Measurements from ENCODE around the gene ATXN2L. TPM values are rescaled to one million over a fixed set of nuclear protein-coding genes. Genes with fewer than 3 reads are reported as not detected.

ATXN2L gene
- total and polyA plus RNA-seq, 2 donors (not counting 1 experiment from before 2014, with no cell fraction given): 16.4 to 52.8 TPM

DNA sequence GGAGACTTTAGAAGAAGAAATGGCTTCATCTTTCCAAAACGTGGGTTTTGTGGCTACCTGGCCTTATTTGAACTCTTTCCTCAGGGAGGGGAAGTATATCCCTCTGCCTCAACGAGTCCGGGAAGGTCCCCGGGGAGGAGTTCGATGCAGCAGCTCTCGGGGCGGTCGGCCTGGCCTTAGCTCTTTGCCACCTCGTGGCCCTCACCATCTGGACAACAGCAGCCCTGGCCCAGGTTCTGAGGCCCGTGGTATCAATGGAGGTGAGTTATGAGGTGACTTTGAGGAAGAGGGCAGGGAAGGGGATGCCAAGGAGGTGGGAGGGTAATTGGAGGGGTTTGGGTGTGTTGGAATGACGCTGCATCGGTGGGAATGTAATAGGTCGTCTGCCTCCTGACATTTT is 7.7 kb downstream of the ATXN2L start:
- Histone ChIP-seq H2AFZ (ENCODE audit: low read length) (no peak overlapping the region), H3K4me1 (ENCODE audit: control insufficient read depth, extremely low read depth, insufficient read depth, low read length) (peaks cover 2% of the 10 kb centered on the region), H4K20me1 (ENCODE audit: control insufficient read depth, extremely low read depth, insufficient read depth, low read length) (no peaks in the 10 kb centered on the region), H3K27ac (ENCODE audit: insufficient read depth, low read length) (no peak overlapping the region), H3K79me2 (ENCODE audit: control insufficient read depth, insufficient read depth, low read length) (peaks cover 35% of the 10 kb centered on the region), H3K4me3 (replicated peaks in 1 of 4; ENCODE audit: control extremely low read depth in 1 of 4, insufficient read depth in 1 of 4, low read depth in 3 of 4, low read length in 4 of 4) (no peak overlapping the region), H3K27me3 (ENCODE audit: control insufficient read depth, insufficient read depth, low read length) (no peaks in the 10 kb centered on the region), H3K9me3 (ENCODE audit: control insufficient read depth, insufficient read depth, low read depth, low read length) (no peaks in the 10 kb centered on the region), H3K9ac (ENCODE audit: insufficient read depth, low read length) (no peak overlapping the region), H3K36me3 (ENCODE audit: control insufficient read depth, insufficient read depth, low read length) (peaks cover 64% of the 10 kb centered on the region), H3K4me2 (ENCODE audit: extremely low read depth, insufficient read depth, low read length) (no peak overlapping the region)
- TF ChIP-seq, protein P1, sequence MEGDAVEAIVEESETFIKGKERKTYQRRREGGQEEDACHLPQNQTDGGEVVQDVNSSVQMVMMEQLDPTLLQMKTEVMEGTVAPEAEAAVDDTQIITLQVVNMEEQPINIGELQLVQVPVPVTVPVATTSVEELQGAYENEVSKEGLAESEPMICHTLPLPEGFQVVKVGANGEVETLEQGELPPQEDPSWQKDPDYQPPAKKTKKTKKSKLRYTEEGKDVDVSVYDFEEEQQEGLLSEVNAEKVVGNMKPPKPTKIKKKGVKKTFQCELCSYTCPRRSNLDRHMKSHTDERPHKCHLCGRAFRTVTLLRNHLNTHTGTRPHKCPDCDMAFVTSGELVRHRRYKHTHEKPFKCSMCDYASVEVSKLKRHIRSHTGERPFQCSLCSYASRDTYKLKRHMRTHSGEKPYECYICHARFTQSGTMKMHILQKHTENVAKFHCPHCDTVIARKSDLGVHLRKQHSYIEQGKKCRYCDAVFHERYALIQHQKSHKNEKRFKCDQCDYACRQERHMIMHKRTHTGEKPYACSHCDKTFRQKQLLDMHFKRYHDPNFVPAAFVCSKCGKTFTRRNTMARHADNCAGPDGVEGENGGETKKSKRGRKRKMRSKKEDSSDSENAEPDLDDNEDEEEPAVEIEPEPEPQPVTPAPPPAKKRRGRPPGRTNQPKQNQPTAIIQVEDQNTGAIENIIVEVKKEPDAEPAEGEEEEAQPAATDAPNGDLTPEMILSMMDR (conservative IDR thresholded peaks at IDR 0.05 in 1 of 2, IDR thresholded peaks at IDR 0.05 in 1 of 2; ENCODE audit: low read depth in 1 of 2, low read length in 2 of 2): no peak
- no peak for TF ChIP-seq EZH2 (IDR thresholded peaks at IDR 0.05; ENCODE audit: low read length, missing control alignments)
- DNase-seq (ENCODE audit: low read depth in 2 of 2): no peak

DNA sequence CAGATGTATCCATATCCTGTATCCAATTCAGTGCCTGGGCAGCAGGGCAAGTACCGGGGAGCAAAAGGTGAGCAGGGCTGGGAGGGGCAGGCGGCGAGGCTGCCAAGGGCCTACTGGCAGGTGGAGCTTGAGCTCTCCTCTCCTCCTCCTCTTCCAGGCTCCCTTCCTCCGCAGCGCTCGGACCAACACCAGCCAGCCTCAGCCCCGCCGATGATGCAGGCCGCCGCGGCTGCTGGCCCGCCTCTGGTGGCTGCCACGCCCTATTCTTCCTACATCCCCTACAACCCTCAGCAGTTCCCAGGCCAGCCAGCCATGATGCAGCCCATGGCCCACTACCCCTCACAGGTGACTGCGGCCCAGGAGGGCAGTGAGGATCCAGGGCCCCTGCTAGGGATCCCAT is 11.6 kb downstream of the ATXN2L start:
- Histone ChIP-seq H3K4me3 (replicated peaks in 1 of 4; ENCODE audit: control extremely low read depth in 1 of 4, insufficient read depth in 1 of 4, low read depth in 3 of 4, low read length in 4 of 4) (no peak overlapping the region), H2AFZ (ENCODE audit: low read length) (no peak overlapping the region), H3K4me1 (ENCODE audit: control insufficient read depth, extremely low read depth, insufficient read depth, low read length) (no peaks in the 10 kb centered on the region), H4K20me1 (ENCODE audit: control insufficient read depth, extremely low read depth, insufficient read depth, low read length) (no peaks in the 10 kb centered on the region), H3K4me2 (ENCODE audit: extremely low read depth, insufficient read depth, low read length) (no peak overlapping the region), H3K9ac (ENCODE audit: insufficient read depth, low read length) (no peak overlapping the region), H3K9me3 (ENCODE audit: control insufficient read depth, insufficient read depth, low read depth, low read length) (no peaks in the 10 kb centered on the region), H3K36me3 (ENCODE audit: control insufficient read depth, insufficient read depth, low read length) (peaks cover 56% of the 10 kb centered on the region), H3K27ac (ENCODE audit: insufficient read depth, low read length) (no peak overlapping the region), H3K79me2 (ENCODE audit: control insufficient read depth, insufficient read depth, low read length) (peaks cover 7% of the 10 kb centered on the region), H3K27me3 (ENCODE audit: control insufficient read depth, insufficient read depth, low read length) (no peaks in the 10 kb centered on the region)
- TF ChIP-seq, protein P1 (conservative IDR thresholded peaks at IDR 0.05 in 1 of 2, IDR thresholded peaks at IDR 0.05 in 1 of 2; ENCODE audit: low read depth in 1 of 2, low read length in 2 of 2): no peak
- no peak for TF ChIP-seq EZH2 (IDR thresholded peaks at IDR 0.05; ENCODE audit: low read length, missing control alignments)
- DNase-seq (ENCODE audit: low read depth in 2 of 2): no peak

- peaks cover 49% of the 10 kb centered on the region for H3K36me3 ChIP-seq (ENCODE audit: control insufficient read depth, insufficient read depth, low read length)
- H3K27me3 ChIP-seq (ENCODE audit: control insufficient read depth, insufficient read depth, low read length): no peaks in the 10 kb centered on the region
- H2AFZ ChIP-seq (ENCODE audit: low read length): no peak overlapping the region
- no peaks in the 10 kb centered on the region for H4K20me1 ChIP-seq (ENCODE audit: control insufficient read depth, extremely low read depth, insufficient read depth, low read length)
- no peaks in the 10 kb centered on the region for H3K4me1 ChIP-seq (ENCODE audit: control insufficient read depth, extremely low read depth, insufficient read depth, low read length)
- H3K4me3 ChIP-seq (replicated peaks in 1 of 4; ENCODE audit: control extremely low read depth in 1 of 4, insufficient read depth in 1 of 4, low read depth in 3 of 4, low read length in 4 of 4): no peak overlapping the region
- peaks cover 2% of the 10 kb centered on the region for H3K79me2 ChIP-seq (ENCODE audit: control insufficient read depth, insufficient read depth, low read length)
- no peak overlapping the region for H3K4me2 ChIP-seq (ENCODE audit: extremely low read depth, insufficient read depth, low read length)
- DNase-seq (ENCODE audit: low read depth in 2 of 2): no peak
- H3K9me3 ChIP-seq (ENCODE audit: control insufficient read depth, insufficient read depth, low read depth, low read length): no peaks in the 10 kb centered on the region
- H3K9ac ChIP-seq (ENCODE audit: insufficient read depth, low read length): no peak overlapping the region
- no peak overlapping the region for H3K27ac ChIP-seq (ENCODE audit: insufficient read depth, low read length)
- no peak for TF ChIP-seq EZH2 (IDR thresholded peaks at IDR 0.05; ENCODE audit: low read length, missing control alignments)
- TF ChIP-seq, protein P1 (conservative IDR thresholded peaks at IDR 0.05 in 1 of 2, IDR thresholded peaks at IDR 0.05 in 1 of 2; ENCODE audit: low read depth in 1 of 2, low read length in 2 of 2): no peak
These were observed 12.4 kb downstream of the ATXN2L start for GRCh38 chr16:28834873-28835863.
